ENCODE data around the gene HMGXB4.

GRCh38 chr22:35326854-35327562, 69.7 kb downstream of the HMGXB4 start:
- no peak for TF ChIP-seq YY1 (IDR thresholded peaks at IDR 0.05; ENCODE audit: borderline replicate concordance in 1 of 3, control insufficient read depth in 1 of 3, extremely low read depth in 1 of 3, insufficient read depth in 3 of 3, insufficient read length in 1 of 3, insufficient replicate concordance in 2 of 3, low read depth in 1 of 3, low read length in 2 of 3)
- no peak for TF ChIP-seq RHOXF2B (CRISPR knock-in tag; conservative IDR thresholded peaks at IDR 0.05)
